Measurements from ENCODE around the gene TPD52L2.

DNA sequence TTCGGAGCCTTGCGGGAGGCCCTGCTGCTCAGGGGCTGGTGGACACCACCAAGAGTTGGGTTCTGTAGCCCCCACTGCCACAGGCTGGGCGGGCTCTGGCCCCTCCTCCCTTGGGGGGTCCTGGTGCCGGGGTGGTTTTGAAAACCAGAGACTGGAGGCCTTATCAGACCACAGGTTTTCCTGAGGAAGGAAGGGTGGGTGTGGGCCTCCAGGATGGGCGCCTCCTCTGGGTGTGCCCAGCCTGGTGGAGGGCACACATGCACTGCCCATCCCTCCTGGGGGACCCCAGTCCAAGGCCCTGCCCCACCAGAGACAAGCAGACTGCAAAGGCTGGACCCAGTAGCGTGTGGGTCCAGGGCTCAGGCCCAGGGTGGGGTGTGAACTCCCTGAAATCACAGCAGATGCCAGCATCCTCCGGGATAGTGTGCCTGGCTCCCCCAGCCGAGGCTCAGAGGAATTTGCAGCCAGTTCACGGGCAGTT is 20.5 kb upstream of the TPD52L2 start:
- TF ChIP-seq, protein P1, sequence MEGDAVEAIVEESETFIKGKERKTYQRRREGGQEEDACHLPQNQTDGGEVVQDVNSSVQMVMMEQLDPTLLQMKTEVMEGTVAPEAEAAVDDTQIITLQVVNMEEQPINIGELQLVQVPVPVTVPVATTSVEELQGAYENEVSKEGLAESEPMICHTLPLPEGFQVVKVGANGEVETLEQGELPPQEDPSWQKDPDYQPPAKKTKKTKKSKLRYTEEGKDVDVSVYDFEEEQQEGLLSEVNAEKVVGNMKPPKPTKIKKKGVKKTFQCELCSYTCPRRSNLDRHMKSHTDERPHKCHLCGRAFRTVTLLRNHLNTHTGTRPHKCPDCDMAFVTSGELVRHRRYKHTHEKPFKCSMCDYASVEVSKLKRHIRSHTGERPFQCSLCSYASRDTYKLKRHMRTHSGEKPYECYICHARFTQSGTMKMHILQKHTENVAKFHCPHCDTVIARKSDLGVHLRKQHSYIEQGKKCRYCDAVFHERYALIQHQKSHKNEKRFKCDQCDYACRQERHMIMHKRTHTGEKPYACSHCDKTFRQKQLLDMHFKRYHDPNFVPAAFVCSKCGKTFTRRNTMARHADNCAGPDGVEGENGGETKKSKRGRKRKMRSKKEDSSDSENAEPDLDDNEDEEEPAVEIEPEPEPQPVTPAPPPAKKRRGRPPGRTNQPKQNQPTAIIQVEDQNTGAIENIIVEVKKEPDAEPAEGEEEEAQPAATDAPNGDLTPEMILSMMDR (IDR thresholded peaks at IDR 0.05; ENCODE audit: low read length), result no peak
- no peak for TF ChIP-seq EZH2 (IDR thresholded peaks at IDR 0.05; ENCODE audit: borderline replicate concordance, low read length)

Measured in OCI-LY1 (cell line).